WTC11 (cell line): Measurements from ENCODE around the gene TKTL1. TPM values are rescaled to one million over a fixed set of nuclear protein-coding genes. Genes with fewer than 3 reads are reported as not detected.

Source experiments
- ATAC-seq: fragments of 200-7000 bp; cut with Tn5 transposase; 2 replicates; pipeline ENCODE4 v1.10.0; 2021; ENCODE audit warnings: mild to moderate bottlenecking, moderate library complexity
- CTCF ChIA-PET: fragments of 300-600 bp; sonication (Branson Sonifier 250); formaldehyde crosslinking; loops from one replicate; lab custom pipeline; 2021; ENCODE audit warnings: antibody characterized with exemption; lab: Charles Lee
- POLR2A ChIA-PET: fragments of 350-600 bp; sonication (Branson Sonifier 250); formaldehyde crosslinking; loops from one replicate; lab custom pipeline; 2021; ENCODE audit warnings: antibody characterized with exemption; lab: Charles Lee
- DNase-seq: peaks from one replicate; pipeline ENCODE4 v3.0.0; 2021; ENCODE audit warnings: low spot score
- H3K27ac Mint-ChIP-seq: 2 replicates; pipeline ENCODE4 v1.8.0; 2021; ENCODE audit warnings: mixed read lengths
- H3K27me3 Mint-ChIP-seq: 2 replicates; pipeline ENCODE4 v1.8.0; 2021; ENCODE audit warnings: low read depth, mild to moderate bottlenecking, moderate library complexity, mixed read lengths
- H3K36me3 Mint-ChIP-seq: 2 replicates; pipeline ENCODE4 v1.8.0; 2021; ENCODE audit warnings: mixed read lengths
- H3K4me1 Mint-ChIP-seq: 2 replicates; pipeline ENCODE4 v1.8.0; 2022; ENCODE audit warnings: mixed read lengths
- H3K4me3 Mint-ChIP-seq: 2 replicates; pipeline ENCODE4 v1.8.0; 2021; ENCODE audit warnings: mild to moderate bottlenecking, moderate library complexity, mixed read lengths
- H3K9me3 Mint-ChIP-seq: 2 replicates; pipeline ENCODE4 v1.8.0; 2021; ENCODE audit warnings: mixed read lengths
- ELF4 ChIP-seq: sonication (generic); formaldehyde crosslinking; IDR thresholded peaks from 2 replicates; pipeline ENCODE4 v1.8.1; 2022; ENCODE audit warnings: low read depth, mild to moderate bottlenecking, moderate library complexity, missing genetic modification reagents
- FOXJ3 ChIP-seq: sonication (generic); formaldehyde crosslinking; IDR thresholded peaks from 2 replicates; pipeline ENCODE4 v1.9.0; 2021; ENCODE audit warnings: missing genetic modification reagents, mild to moderate bottlenecking, borderline replicate concordance
- NFE2L1 ChIP-seq: sonication (generic); formaldehyde crosslinking; IDR thresholded peaks from 2 replicates; pipeline ENCODE4 v1.8.1; 2023; ENCODE audit warnings: missing genetic modification reagents
- NR1H2 ChIP-seq: sonication (generic); formaldehyde crosslinking; IDR thresholded peaks from 2 replicates; pipeline ENCODE4 v1.9.0; 2021; ENCODE audit warnings: mild to moderate bottlenecking, moderate library complexity, missing genetic modification reagents
- NR2C2 ChIP-seq: sonication (generic); formaldehyde crosslinking; IDR thresholded peaks from 2 replicates; pipeline ENCODE4 v1.8.0; 2022; ENCODE audit warnings: mild to moderate bottlenecking, missing genetic modification reagents
- NR3C1 ChIP-seq: sonication (generic); formaldehyde crosslinking; conservative IDR thresholded peaks from 2 replicates; pipeline ENCODE4 v1.8.1; 2023; ENCODE audit warnings: low read depth, mild to moderate bottlenecking, missing genetic modification reagents
- SP1 ChIP-seq: sonication (generic); formaldehyde crosslinking; conservative IDR thresholded peaks from 2 replicates; pipeline ENCODE4 v1.8.1; 2022; ENCODE audit warnings: missing genetic modification reagents
- TCF7 ChIP-seq: sonication (generic); formaldehyde crosslinking; IDR thresholded peaks from 2 replicates; pipeline ENCODE4 v1.8.0; 2022; ENCODE audit warnings: mild to moderate bottlenecking, low read depth, missing genetic modification reagents, moderate library complexity
- ZNF232 ChIP-seq: sonication (generic); formaldehyde crosslinking; IDR thresholded peaks from 2 replicates; pipeline ENCODE4 v1.8.0; 2022; ENCODE audit warnings: mild to moderate bottlenecking, missing genetic modification reagents
- ZNF416 ChIP-seq: fragments of 250-450 bp; sonication (Bioruptor Pico); IDR thresholded peaks from 2 replicates; pipeline ENCODE4 v1.9.0; 2021; ENCODE audit warnings: mild to moderate bottlenecking, inconsistent platforms
- total RNA-seq: library from RNA; stranded (reverse); gene quantifications from 3 replicates; pipeline ENCODE4 v1.2.3, GENCODE V29; 2021
- TF ChIP-seq, protein P1 (sequence below): fragments of 250-450 bp; sonication (Bioruptor Pico); IDR thresholded peaks from 2 replicates; pipeline ENCODE4 v2.1.2; 2022; ENCODE audit warnings: mild to moderate bottlenecking, moderate library complexity
- TF ChIP-seq, protein P2 (sequence below): sonication (generic); formaldehyde crosslinking; IDR thresholded peaks from 2 replicates; pipeline ENCODE4 v1.8.0; 2022; ENCODE audit warnings: mild to moderate bottlenecking, missing genetic modification reagents
- TF ChIP-seq, protein P3 (sequence below): fragments of 250-450 bp; sonication (Bioruptor Pico); IDR thresholded peaks from 2 replicates; pipeline ENCODE4 v1.9.0; 2021; ENCODE audit warnings: moderate library complexity, mild to moderate bottlenecking, inconsistent platforms, borderline replicate concordance
- TF ChIP-seq, protein P4 (sequence below): sonication (generic); formaldehyde crosslinking; IDR thresholded peaks from 2 replicates; pipeline ENCODE4 v1.8.1; 2022; ENCODE audit warnings: missing genetic modification reagents, borderline replicate concordance
- TF ChIP-seq, protein P5 (sequence below): sonication (generic); formaldehyde crosslinking; conservative IDR thresholded peaks from 2 replicates; pipeline ENCODE4 v1.8.1; 2023; ENCODE audit warnings: mild to moderate bottlenecking, low read depth, missing genetic modification reagents, moderate library complexity
- TF ChIP-seq, protein P6 (sequence below): sonication (generic); formaldehyde crosslinking; IDR thresholded peaks from 2 replicates; pipeline ENCODE4 v1.8.0; 2022; ENCODE audit warnings: missing genetic modification reagents
- TF ChIP-seq, protein P7 (sequence below): sonication (generic); formaldehyde crosslinking; IDR thresholded peaks from 2 replicates; pipeline ENCODE4 v1.8.1; 2022; ENCODE audit warnings: mild to moderate bottlenecking, moderate library complexity, missing genetic modification reagents

Gene TKTL1
- total RNA-seq, 1 experiment from 2014 or later: 0.46 TPM

DNA sequence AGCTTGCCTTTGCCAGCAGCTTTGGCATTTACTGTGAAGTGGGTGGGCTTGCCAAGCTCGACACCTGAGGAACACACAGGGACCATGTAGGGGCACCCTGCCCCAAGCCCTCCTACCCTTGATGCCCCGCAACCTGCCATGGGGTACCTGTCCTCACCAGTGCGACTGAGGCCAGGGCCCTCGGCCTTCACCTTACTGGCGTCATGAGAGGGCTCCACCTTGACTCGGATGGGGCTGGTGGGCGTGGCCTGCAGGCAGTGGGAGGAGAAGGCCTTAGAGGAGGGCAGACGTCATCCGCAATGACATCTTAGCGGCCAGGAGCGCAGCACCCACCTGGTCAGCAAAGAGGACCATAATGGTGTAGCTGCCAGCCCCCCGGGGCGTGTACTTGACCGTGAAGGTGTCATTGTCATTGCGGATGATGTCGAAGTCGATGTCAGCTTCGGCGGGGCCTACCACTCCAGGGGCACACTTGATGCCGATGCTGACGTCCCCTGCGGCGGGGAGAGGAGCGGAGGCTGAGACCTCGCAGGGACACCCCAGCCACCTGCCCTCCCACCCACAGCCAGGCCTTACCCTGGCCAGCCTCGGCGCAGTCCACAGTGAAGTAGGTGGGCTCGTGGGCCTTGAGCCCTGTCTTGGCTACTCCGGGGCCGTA, 66.6 kb downstream of the TKTL1 start:
- H3K9me3 Mint-ChIP-seq: no peaks in the 10 kb centered on the region
- peaks cover 55% of the 10 kb centered on the region for H3K36me3 Mint-ChIP-seq
- POLR2A ChIA-PET: no interaction called here
- no peaks in the 10 kb centered on the region for H3K27me3 Mint-ChIP-seq
- no peak overlapping the region for H3K4me3 Mint-ChIP-seq
- DNase-seq (no peak), ATAC-seq (no peak)
- CTCF ChIA-PET: no interaction called here
- TF ChIP-seq, protein P1, sequence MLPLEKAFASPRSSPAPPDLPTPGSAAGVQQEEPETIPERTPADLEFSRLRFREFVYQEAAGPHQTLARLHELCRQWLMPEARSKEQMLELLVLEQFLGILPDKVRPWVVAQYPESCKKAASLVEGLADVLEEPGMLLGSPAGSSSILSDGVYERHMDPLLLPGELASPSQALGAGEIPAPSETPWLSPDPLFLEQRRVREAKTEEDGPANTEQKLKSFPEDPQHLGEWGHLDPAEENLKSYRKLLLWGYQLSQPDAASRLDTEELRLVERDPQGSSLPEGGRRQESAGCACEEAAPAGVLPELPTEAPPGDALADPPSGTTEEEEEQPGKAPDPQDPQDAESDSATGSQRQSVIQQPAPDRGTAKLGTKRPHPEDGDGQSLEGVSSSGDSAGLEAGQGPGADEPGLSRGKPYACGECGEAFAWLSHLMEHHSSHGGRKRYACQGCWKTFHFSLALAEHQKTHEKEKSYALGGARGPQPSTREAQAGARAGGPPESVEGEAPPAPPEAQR (CRISPR knock-in tag): no peak
- TF ChIP-seq, protein P2, sequence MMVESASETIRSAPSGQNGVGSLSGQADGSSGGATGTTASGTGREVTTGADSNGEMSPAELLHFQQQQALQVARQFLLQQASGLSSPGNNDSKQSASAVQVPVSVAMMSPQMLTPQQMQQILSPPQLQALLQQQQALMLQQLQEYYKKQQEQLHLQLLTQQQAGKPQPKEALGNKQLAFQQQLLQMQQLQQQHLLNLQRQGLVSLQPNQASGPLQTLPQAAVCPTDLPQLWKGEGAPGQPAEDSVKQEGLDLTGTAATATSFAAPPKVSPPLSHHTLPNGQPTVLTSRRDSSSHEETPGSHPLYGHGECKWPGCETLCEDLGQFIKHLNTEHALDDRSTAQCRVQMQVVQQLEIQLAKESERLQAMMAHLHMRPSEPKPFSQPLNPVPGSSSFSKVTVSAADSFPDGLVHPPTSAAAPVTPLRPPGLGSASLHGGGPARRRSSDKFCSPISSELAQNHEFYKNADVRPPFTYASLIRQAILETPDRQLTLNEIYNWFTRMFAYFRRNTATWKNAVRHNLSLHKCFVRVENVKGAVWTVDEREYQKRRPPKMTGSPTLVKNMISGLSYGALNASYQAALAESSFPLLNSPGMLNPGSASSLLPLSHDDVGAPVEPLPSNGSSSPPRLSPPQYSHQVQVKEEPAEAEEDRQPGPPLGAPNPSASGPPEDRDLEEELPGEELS (CRISPR knock-in tag): no peak
- TF ChIP-seq NFE2L1 (CRISPR knock-in tag) (no peak), TCF7 (CRISPR knock-in tag) (no peak), ELF4 (CRISPR knock-in tag) (no peak)
- TF ChIP-seq, protein P3, sequence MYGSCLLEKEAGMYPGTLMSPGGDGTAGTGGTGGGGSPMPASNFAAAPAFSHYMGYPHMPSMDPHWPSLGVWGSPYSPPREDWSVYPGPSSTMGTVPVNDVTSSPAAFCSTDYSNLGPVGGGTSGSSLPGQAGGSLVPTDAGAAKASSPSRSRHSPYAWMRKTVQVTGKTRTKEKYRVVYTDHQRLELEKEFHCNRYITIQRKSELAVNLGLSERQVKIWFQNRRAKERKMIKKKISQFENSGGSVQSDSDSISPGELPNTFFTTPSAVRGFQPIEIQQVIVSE (CRISPR knock-in tag): no peak
- H3K27ac Mint-ChIP-seq: no peak overlapping the region
- H3K4me1 Mint-ChIP-seq: no peaks in the 10 kb centered on the region

DNA sequence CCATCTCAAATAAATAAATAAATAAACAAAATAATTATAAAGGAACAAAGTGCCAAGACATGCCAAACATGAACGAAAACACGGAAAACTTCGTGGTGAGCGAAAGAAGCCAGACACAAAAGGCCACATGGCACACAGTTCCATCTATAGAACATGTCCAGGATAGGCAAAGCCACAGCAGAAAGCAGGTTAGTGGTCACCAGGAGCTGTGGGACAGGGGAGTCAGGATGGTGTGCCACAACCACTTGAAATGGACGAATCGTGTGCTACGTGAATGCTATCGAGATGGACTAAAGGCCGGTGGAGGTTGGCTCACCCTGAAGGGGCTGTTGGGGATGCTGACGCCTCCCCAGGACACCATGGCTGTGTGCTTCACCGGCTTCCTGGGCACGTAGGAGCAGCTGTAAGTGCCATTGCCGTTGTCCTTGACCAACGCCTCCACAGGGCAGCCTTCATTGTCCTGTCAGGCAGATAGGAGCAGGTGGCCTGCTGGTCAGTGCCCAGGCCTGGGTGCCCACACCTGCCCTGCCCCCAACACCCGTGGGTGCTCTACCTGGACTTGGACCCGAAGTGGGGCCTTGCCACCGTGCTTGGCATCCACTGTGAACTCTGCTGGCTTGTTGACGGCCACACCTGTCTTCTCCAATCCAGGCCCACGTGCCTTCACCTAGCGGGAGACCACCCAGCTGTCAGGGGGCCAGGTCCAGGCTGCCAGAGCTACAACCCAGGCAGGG, 68.3 kb downstream of the TKTL1 start:
- ChIA-PET POLR2A (interaction anchor here (1.0 kb wide), 1 partner anchor 10 kb away, joined by 4 read pairs; no protein-coding TSS in a partner anchor), CTCF (no interaction called here)
- Mint-ChIP-seq H3K4me1 (0 out of 2 replicates have a peak, but pooled peaks cover 5% of the 10 kb centered on the region), H3K27me3 (no peaks in the 10 kb centered on the region), H3K9me3 (no peaks in the 10 kb centered on the region), H3K4me3 (no peak overlapping the region), H3K27ac (no peak overlapping the region), H3K36me3 (peaks cover 49% of the 10 kb centered on the region)
- TF ChIP-seq NR3C1: no peak
- TF ChIP-seq, protein P4, sequence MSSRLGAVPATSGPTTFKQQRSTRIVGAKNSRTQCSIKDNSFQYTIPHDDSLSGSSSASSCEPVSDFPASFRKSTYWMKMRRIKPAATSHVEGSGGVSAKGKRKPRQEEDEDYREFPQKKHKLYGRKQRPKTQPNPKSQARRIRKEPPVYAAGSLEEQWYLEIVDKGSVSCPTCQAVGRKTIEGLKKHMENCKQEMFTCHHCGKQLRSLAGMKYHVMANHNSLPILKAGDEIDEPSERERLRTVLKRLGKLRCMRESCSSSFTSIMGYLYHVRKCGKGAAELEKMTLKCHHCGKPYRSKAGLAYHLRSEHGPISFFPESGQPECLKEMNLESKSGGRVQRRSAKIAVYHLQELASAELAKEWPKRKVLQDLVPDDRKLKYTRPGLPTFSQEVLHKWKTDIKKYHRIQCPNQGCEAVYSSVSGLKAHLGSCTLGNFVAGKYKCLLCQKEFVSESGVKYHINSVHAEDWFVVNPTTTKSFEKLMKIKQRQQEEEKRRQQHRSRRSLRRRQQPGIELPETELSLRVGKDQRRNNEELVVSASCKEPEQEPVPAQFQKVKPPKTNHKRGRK (CRISPR knock-in tag): no peak
- TF ChIP-seq NR2C2 (CRISPR knock-in tag): no peak
- TF ChIP-seq, protein P5, sequence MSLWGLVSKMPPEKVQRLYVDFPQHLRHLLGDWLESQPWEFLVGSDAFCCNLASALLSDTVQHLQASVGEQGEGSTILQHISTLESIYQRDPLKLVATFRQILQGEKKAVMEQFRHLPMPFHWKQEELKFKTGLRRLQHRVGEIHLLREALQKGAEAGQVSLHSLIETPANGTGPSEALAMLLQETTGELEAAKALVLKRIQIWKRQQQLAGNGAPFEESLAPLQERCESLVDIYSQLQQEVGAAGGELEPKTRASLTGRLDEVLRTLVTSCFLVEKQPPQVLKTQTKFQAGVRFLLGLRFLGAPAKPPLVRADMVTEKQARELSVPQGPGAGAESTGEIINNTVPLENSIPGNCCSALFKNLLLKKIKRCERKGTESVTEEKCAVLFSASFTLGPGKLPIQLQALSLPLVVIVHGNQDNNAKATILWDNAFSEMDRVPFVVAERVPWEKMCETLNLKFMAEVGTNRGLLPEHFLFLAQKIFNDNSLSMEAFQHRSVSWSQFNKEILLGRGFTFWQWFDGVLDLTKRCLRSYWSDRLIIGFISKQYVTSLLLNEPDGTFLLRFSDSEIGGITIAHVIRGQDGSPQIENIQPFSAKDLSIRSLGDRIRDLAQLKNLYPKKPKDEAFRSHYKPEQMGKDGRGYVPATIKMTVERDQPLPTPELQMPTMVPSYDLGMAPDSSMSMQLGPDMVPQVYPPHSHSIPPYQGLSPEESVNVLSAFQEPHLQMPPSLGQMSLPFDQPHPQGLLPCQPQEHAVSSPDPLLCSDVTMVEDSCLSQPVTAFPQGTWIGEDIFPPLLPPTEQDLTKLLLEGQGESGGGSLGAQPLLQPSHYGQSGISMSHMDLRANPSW (CRISPR knock-in tag): no peak
- TF ChIP-seq FOXJ3 (CRISPR knock-in tag): no peak
- TF ChIP-seq TCF7 (CRISPR knock-in tag): no peak
- TF ChIP-seq ZNF232: no peak
- TF ChIP-seq, protein P6, sequence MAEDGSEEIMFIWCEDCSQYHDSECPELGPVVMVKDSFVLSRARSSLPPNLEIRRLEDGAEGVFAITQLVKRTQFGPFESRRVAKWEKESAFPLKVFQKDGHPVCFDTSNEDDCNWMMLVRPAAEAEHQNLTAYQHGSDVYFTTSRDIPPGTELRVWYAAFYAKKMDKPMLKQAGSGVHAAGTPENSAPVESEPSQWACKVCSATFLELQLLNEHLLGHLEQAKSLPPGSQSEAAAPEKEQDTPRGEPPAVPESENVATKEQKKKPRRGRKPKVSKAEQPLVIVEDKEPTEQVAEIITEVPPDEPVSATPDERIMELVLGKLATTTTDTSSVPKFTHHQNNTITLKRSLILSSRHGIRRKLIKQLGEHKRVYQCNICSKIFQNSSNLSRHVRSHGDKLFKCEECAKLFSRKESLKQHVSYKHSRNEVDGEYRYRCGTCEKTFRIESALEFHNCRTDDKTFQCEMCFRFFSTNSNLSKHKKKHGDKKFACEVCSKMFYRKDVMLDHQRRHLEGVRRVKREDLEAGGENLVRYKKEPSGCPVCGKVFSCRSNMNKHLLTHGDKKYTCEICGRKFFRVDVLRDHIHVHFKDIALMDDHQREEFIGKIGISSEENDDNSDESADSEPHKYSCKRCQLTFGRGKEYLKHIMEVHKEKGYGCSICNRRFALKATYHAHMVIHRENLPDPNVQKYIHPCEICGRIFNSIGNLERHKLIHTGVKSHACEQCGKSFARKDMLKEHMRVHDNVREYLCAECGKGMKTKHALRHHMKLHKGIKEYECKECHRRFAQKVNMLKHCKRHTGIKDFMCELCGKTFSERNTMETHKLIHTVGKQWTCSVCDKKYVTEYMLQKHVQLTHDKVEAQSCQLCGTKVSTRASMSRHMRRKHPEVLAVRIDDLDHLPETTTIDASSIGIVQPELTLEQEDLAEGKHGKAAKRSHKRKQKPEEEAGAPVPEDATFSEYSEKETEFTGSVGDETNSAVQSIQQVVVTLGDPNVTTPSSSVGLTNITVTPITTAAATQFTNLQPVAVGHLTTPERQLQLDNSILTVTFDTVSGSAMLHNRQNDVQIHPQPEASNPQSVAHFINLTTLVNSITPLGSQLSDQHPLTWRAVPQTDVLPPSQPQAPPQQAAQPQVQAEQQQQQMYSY (CRISPR knock-in tag): no peak
- TF ChIP-seq ZNF416 (CRISPR knock-in tag): no peak
- TF ChIP-seq NR1H2: no peak
- no peak for TF ChIP-seq SP1 (CRISPR knock-in tag)
- TF ChIP-seq, protein P7, sequence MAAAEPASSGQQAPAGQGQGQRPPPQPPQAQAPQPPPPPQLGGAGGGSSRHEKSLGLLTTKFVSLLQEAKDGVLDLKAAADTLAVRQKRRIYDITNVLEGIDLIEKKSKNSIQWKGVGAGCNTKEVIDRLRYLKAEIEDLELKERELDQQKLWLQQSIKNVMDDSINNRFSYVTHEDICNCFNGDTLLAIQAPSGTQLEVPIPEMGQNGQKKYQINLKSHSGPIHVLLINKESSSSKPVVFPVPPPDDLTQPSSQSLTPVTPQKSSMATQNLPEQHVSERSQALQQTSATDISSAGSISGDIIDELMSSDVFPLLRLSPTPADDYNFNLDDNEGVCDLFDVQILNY (CRISPR knock-in tag): no peak
- DNase-seq: no peak
- ATAC-seq: no peak
